ENCODE measurements around the gene SEMA6D. TPM values are rescaled to one million over a fixed set of nuclear protein-coding genes. Genes with fewer than 3 reads are reported as not detected.

SEMA6D gene
- total RNA-seq, 1 donor from 2014 or later = 4.0 TPM

DNA sequence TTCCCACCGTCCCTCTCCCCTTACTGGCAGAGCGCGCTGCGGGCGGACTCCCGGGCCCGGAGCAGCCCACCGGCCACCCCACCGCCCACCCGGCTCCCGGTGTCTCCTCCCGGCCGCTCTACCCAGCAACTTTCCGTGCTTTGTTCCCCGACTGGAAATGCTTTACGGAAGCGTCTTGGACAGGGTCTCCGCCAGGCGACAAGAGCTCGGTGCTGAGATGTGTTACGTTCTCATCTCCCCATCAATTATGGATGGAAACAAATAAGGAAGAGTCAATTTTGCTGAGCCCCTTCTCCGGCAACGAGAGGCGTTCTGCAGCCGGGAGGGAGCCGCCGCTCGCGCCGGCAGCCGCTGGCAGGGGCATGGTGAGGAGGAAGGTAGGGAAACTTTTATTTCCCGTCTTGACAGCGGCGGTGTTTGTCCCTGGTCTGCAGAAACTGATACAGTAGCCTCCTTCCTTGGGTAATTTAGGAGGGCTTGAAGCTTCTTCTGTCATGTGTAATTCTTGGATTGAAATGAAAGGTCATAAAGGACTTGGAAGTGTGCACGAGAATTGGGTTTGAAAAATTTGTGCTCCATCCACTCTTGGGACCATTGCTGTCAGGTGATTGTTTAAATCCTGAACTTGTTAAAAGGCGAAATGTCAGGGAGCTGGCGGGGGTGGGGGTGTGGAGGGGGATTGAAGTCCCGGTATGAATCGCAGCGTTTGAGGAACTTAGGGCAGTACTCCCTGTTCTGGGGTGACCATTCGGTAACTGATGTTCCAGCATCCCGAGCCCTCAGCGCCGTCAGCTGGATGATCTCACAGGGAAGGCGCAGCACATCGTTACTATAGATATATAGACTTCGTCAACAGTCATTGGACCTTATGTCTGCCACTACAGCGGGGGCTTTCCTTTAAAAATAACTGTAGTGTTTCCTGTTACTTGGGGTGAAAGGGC lies 1.5 kb downstream of the SEMA6D start:
- H3K4me3 ChIP-seq = peak overlapping the region; percentile 77 to 95
- intact Hi-C loops (cut with DNase I) = loop anchor here (5.0 to 10.0 kb wide), 5 partner anchors 269 to 524 kb away; partner anchors contain the start of gene MYEF2
- TF ChIP-seq, protein P1, sequence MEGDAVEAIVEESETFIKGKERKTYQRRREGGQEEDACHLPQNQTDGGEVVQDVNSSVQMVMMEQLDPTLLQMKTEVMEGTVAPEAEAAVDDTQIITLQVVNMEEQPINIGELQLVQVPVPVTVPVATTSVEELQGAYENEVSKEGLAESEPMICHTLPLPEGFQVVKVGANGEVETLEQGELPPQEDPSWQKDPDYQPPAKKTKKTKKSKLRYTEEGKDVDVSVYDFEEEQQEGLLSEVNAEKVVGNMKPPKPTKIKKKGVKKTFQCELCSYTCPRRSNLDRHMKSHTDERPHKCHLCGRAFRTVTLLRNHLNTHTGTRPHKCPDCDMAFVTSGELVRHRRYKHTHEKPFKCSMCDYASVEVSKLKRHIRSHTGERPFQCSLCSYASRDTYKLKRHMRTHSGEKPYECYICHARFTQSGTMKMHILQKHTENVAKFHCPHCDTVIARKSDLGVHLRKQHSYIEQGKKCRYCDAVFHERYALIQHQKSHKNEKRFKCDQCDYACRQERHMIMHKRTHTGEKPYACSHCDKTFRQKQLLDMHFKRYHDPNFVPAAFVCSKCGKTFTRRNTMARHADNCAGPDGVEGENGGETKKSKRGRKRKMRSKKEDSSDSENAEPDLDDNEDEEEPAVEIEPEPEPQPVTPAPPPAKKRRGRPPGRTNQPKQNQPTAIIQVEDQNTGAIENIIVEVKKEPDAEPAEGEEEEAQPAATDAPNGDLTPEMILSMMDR (IDR thresholded peaks at IDR 0.05) = no peak
- H3K27ac ChIP-seq = peak overlapping the region; percentile 88 to 94
- H3K9me3 ChIP-seq = no peaks in the 10 kb centered on the region
- H3K27me3 ChIP-seq = no peaks in the 10 kb centered on the region
- H3K36me3 ChIP-seq = no peaks in the 10 kb centered on the region
- DNase-seq (ENCODE audit: low spot score in 2 of 2) = peak in 1 of 2 donors; percentile 75
- peaks cover 6 to 28% of the 10 kb centered on the region in 2 donors for H3K4me1 ChIP-seq

DNA sequence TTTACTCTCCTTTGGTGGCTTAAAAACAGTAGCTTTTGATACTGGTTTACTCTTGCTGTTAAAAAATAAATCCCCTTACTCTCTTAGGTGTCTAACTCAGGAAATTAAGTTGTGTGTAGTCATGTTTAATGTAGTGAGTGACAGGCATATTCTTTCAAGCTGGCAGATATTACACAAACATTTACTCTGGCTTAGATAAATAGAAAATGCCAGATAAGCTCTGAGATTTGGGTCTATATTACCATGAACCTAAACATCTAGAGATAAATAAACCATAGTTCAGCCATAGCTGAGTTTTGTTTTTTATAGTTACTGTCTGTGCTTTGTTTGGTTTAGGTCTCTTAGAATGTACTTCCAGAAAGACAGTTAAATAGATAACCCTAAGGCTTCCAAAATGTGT lies 2.4 kb downstream of the SEMA6D start:
- intact Hi-C loops (cut with DNase I) = loop anchor here (5.0 to 10.0 kb wide), 5 partner anchors 268 to 525 kb away; partner anchors contain the start of gene MYEF2
- Histone ChIP-seq H3K27ac (peak overlapping the region; percentile 88 to 94), H3K4me1 (peaks cover 6 to 33% of the 10 kb centered on the region in 2 donors)

DNA sequence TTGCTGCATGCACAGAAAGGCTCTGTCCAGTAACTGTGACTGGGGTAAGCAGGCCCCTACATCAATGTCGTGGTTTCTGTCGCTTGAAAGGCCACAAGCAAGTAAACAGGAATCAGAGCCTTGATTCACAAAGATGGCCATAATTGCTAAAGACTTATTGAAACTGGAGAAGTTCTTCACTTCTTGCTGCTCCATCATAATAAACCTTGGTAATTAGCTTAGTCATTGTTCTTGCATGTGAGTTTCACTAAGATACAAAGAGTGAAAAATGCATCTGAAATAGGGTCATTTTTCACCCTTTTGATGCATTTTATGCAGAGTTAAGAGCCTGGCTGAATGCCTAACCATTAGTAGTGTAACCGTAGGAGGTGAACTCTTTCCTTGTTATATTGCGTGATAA lies 3.2 kb downstream of the SEMA6D start:
- intact Hi-C loops (cut with DNase I) = no loop called here
- Histone ChIP-seq H3K9me3 (no peaks in the 10 kb centered on the region), H3K27me3 (no peaks in the 10 kb centered on the region), H3K36me3 (no peaks in the 10 kb centered on the region), H3K4me1 (peaks cover 5 to 33% of the 10 kb centered on the region in 2 donors), H3K27ac (peak overlapping the region; percentile 88 to 94), H3K4me3 (peak overlapping the region; percentile 12 to 95)
- TF ChIP-seq, protein P1 (IDR thresholded peaks at IDR 0.05) = no peak
- no peak for DNase-seq (ENCODE audit: low spot score in 2 of 2)

More for the DNA sequence above, 2.4 kb downstream of the SEMA6D start:
- TF ChIP-seq, protein P1 (IDR thresholded peaks at IDR 0.05) = no peak
- no peak for DNase-seq (ENCODE audit: low spot score in 2 of 2)
- H3K27me3 ChIP-seq = no peaks in the 10 kb centered on the region
- no peaks in the 10 kb centered on the region for H3K9me3 ChIP-seq
- H3K36me3 ChIP-seq = no peaks in the 10 kb centered on the region
- peak overlapping the region; percentile 77 to 95 for H3K4me3 ChIP-seq

DNA sequence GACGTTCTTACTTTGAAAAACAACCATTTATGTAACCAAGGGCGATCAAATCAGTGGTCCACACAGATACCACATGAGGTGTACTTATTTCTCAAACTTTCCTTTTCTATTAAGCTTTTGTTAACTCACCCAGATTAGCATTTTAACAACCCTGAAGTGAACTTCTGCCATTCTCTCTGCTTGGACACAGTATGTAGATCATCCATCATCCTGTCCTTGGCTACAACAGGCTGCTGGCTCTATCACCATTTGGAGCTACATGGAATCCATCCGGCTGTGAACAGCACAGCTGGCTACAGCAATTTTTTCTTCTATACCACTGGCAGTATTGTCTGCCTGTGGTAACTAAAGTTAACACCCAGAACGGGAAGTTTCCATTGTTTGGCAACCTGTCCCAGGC lies 4.4 kb downstream of the SEMA6D start:
- intact Hi-C loops (cut with DNase I) = no loop called here
- TF ChIP-seq, protein P1 (IDR thresholded peaks at IDR 0.05) = no peak
- Histone ChIP-seq H3K36me3 (no peaks in the 10 kb centered on the region), H3K9me3 (no peaks in the 10 kb centered on the region), H3K27me3 (no peaks in the 10 kb centered on the region), H3K4me3 (peak overlapping the region; percentile 7 to 25), H3K4me1 (peaks cover 5 to 36% of the 10 kb centered on the region in 2 donors), H3K27ac (peak overlapping the region; percentile 88 to 94)
- no peak for DNase-seq (ENCODE audit: low spot score in 2 of 2)

DNA sequence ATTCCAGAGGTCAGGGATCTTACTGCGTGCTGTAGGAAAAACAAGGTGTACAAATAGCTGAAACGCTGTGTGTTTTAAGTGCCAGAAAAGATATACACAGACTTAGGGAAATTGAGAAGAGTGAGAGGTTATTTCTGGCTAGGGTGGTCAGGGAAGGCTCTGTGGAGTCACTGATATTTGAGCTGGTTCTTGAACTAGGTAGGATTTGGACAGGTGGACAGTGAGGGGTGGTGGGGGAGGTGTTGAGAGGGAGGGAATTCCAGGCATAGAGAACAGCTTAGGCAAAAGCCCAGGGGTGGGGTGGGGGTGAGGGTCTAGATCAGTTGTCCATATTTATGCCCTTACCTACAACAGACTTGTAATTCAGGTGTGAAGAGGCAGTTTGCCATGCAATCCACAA lies 7.0 kb downstream of the SEMA6D start:
- no peaks in the 10 kb centered on the region for H3K9me3 ChIP-seq
- peaks cover 8 to 44% of the 10 kb centered on the region in 2 donors for H3K4me1 ChIP-seq
- H3K4me3 ChIP-seq = no peak overlapping the region
- peak overlapping the region; percentile 4 to 27 for H3K27ac ChIP-seq
- intact Hi-C loops (cut with DNase I) = no loop called here
- DNase-seq (ENCODE audit: low spot score in 2 of 2) = no peak
- TF ChIP-seq, protein P1 (IDR thresholded peaks at IDR 0.05) = no peak
- H3K36me3 ChIP-seq = no peaks in the 10 kb centered on the region
- H3K27me3 ChIP-seq = no peaks in the 10 kb centered on the region
